ENCODE results near the gene NR5A2.

DNA sequence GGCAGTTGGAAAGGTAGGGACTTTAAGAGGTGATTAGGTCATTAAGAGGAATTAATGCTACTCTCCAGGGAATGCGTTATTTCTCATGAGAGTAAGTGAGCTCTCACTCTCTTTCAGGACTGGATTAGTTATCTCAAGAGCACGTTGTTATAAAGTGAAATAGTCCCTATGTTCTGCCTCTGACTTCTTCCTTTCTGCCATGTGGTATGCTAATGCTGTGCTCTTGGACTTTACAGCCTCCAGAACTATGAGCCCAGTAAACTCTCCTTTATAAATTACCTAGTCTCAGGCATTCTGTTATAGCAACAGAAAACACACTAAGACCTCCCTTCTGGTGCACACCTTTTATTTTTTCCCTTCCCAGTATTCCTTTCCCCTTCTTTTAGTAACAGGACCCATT lies 187.8 kb downstream of the NR5A2 start:
- TF ChIP-seq CTCF (IDR thresholded peaks at IDR 0.05 in 4 of 5, conservative IDR thresholded peaks at IDR 0.05 in 1 of 5) (no peak), POLR2A (IDR thresholded peaks at IDR 0.05) (no peak)

Data from gastrocnemius medialis (tissue), 4 donors.